Smooth muscle cell of the pulmonary artery (primary cell): ENCODE measurements around the gene CEBPZ. TPM values are rescaled to one million over a fixed set of nuclear protein-coding genes. Genes with fewer than 3 reads are reported as not detected.

ENCODE experiments used
- total RNA-seq: library from RNA; depleted of rRNA; stranded (reverse); fragments of >200 nt; gene quantifications from 2 replicates; pipeline ENCODE4 v1.2.3, GENCODE V29; 2014

Gene CEBPZ
- 35.7 and 41.1 TPM in 2 replicates for total RNA-seq

GRCh38 chr2:37231241-37232130 is at the start of gene CEBPZ, which contains the start of gene NDUFAF7:
TSS of gene CEBPZ (minus strand) at chr2:37231596. CDS start at chr2:37231567, 29 bp downstream.
TSS of gene NDUFAF7 (plus strand) at chr2:37231658. CDS start at chr2:37231706, 48 bp downstream.

GRCh38 chr2:37196320-37197195 is 34.8 kb downstream of the CEBPZ start, which contains the start of gene CEBPZOS:
TSS of gene CEBPZOS (plus strand) at chr2:37196496. CDS start at chr2:37199705, 3,209 bp downstream.

GRCh38 chr2:37188570-37188969 is 42.8 kb downstream of the CEBPZ start, which contains the start of gene SULT6B1:
TSS of gene SULT6B1 (minus strand) at chr2:37188670. CDS start at chr2:37188640, 30 bp downstream.

GRCh38 chr2:37156857-37157714 is 74.3 kb downstream of the CEBPZ start, which contains the start of gene EIF2AK2:
TSS of gene EIF2AK2 (minus strand) at chr2:37156980. CDS start at chr2:37147806, 9,174 bp downstream.

Other genes starting within 250 kb of the CEBPZ start
- gene HEATR5B, start 147.2 kb downstream of the CEBPZ start, total RNA-seq, result 20.2 and 23.3 TPM in 2 replicates
- gene GPATCH11, start 147.1 kb downstream of the CEBPZ start, total RNA-seq, result 5.0 and 6.3 TPM in 2 replicates
- gene EIF2AK2, start 74.6 kb downstream of the CEBPZ start, total RNA-seq, result 37.3 and 50.3 TPM in 2 replicates
- gene SULT6B1, start 42.9 kb downstream of the CEBPZ start, total RNA-seq, result not detected in 2 replicates
- 16.7 and 18.2 TPM in 2 replicates for gene CEBPZOS, start 35.1 kb downstream of the CEBPZ start, total RNA-seq
- gene NDUFAF7, start 62 bp upstream of the CEBPZ start, total RNA-seq, result 15.5 and 15.9 TPM in 2 replicates
- gene PRKD3, start 93.2 kb upstream of the CEBPZ start, total RNA-seq, result 45.5 and 71.9 TPM in 2 replicates
- 8.8 and 11.1 TPM in 2 replicates for gene QPCT, start 113.0 kb upstream of the CEBPZ start, total RNA-seq